Daoy (cell line): ENCODE measurements around the gene BLTP3A. TPM values are rescaled to one million over a fixed set of nuclear protein-coding genes. Genes with fewer than 3 reads are reported as not detected.
"Not testable (repeated sequence)": the region's sequence is repeated elsewhere in the genome, so short reads cannot be mapped to it uniquely, and the experiment has no call there.

ENCODE experiments used
- DNase-seq: peaks from one replicate; pipeline ENCODE4 v3.0.0-alpha.2; 2015; ENCODE audit warnings: low read depth
- total RNA-seq: library from RNA; depleted of rRNA; stranded (reverse); fragments of >200 nt; shearing (Covaris generic); gene quantifications from 2 replicates; pipeline ENCODE4 v1.2.3, GENCODE V29; 2014

Gene BLTP3A
- total RNA-seq, 1 experiment from 2014 or later = 6.2 TPM

DNA sequence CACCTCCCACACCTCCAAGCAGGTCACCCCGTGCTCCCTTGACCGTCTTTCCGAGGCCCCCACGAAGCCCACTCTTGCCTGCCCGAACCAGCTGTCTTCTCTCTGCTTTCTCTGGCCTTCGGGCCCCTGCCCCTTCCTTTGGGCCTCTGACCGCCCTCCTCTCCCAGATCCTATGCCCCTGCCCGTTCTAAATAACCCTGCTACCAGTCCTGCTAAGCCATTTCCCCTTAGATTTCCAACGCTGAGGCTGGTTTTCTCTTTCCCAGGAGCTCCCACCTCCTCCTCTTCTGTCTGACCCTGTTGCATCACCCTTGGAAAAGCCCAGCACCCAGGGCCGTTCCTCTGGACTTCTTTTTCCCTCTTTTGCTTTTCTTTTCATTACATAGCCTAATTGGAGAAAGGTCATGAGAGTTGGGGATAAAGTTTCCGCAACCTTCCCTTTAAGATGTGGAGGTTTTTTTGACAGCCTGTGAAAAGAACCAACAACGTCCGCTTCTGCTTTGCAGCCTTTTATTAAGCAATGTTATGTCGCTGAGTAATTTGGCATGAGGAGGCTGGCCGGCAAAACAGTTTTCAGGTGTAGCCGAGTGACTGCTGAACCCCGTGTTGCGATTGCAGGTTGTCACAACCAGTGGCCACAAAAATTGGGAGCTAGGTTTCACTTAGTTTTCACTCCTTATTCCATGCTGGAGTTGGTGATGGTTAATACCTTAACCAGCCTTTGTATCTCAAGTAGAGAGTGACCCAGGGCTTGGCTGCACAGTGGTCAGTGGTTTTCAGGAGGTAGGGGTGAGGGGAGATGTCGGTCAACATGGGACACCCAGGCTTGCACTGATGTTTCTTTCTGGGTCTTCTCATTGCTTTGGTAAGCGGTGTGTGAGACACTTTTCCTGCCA is 970 bp downstream of the BLTP3A start:
- DNase-seq = peak; percentile 57

DNA sequence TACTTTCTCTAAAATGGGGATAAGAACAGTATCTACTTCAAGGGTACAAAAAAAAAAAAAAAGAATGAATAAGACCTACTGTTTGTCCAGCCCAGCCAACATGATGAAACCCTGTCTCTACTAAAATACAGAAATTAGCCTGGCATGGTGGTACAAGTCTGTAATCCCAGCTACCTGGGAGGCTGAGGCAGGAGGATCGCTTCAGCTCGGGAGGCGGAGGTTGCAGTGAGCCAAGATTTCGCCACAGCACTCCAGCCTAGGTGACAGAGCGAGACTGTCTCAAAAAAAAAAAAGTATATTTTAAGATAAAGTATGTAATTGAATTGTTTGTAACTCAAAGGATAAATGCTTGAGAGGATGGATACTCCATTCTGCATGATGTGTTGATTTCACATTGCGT is 2.0 kb downstream of the BLTP3A start:
- no peak for DNase-seq

DNA sequence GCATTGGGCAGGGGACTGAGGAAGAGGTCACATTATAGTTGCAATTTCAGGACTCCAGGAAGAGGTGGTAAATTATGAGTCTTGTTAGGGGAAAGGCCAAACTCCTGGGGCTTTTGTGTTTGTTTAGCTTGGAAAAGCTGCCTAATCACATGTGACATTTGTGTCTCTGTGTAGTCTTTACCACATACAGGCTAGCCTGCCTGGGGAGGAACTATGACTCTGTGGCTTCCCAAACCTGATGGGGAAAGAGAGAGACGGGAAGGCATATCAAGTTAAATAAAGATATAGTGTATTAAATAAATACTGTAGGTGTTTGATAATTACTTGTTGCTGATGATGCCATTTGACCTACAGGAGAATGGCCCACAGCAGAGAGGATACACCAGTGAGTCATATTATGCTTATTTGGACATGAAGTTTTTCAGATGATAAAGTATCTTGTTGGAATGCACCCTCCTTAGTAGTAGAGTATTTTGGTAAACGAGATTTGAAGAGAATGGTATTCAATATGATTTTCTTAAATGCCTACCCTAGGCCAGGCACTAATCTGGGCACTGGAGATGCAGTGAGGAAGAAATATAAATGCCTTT is 4.0 kb downstream of the BLTP3A start:
- DNase-seq = peak; percentile 59

DNA sequence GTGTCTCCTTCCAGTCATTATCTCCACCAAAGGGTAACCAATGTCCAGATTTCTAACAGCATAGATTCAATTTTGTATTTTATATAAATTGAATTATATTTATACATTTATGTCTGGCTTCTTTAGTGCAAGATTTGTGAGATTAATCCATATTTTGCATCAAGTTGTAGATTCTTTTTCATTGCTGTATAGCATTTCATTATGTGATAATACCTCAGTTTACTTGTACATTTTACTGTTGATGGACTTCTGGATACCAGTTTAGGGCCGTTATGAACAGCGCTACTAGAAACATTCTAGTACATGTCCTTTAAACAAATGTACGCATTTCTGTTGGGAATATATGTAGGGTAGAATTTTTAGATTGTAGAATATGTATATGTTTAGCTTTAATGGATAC is 6.2 kb downstream of the BLTP3A start:
- DNase-seq = no peak

DNA sequence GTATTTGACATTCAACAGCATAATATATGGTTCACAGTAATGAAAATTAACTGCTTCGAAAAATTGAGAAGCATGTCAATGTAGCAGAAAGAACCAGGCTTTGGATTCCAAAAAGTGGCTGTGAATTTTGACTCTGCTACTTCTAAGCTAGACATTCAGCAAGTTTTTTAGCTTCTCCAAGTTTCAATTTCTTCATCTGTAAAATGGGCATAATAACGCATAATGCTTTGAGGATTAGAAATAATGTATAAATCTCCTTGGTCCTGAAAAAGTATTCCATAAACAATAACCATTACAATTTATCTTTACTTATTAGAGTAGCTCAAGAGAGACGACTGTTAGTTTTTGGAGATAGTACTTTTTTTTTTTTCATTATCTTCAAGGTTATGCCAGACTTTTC is 7.7 kb downstream of the BLTP3A start:
- no peak for DNase-seq

DNA sequence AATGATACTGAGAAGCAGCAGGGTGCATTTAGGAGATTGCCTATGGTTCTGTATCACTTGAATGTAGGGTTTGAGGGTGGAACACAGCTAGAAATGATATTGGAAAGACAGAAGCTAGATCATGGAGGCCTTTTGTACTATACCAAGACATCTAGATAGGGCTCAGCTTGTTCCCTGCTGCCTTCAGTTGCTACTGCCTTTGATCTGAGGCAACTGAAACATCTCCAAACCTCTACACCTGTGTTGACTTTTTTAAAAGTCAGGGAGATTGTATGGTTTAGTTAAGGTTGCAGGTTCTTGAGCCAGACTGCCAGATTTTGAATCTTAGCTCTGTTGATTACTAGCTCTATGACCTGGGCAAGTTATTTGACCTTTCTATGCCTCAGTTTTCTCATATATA is 12.7 kb downstream of the BLTP3A start:
- no peak for DNase-seq

DNA sequence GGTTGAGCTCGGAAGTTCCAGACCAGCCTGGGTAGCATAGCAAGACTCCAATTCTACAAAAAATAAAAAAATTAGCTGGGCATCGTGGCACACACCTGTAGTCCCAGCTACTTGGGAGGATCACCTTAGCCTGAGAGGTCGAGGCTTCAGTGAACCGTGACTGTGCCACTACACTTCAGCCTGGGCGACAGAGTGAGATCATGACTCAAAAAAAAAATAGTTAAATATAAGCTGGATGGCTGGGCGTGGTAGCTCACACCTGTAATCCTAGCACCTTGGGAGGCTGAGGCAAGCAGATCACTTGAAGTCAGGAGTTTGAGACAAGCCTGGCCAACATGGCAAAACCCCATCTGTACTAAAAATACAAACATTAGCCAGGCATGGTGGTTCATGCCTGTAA is 13.2 kb downstream of the BLTP3A start:
- not testable (repeated sequence) for DNase-seq

DNA sequence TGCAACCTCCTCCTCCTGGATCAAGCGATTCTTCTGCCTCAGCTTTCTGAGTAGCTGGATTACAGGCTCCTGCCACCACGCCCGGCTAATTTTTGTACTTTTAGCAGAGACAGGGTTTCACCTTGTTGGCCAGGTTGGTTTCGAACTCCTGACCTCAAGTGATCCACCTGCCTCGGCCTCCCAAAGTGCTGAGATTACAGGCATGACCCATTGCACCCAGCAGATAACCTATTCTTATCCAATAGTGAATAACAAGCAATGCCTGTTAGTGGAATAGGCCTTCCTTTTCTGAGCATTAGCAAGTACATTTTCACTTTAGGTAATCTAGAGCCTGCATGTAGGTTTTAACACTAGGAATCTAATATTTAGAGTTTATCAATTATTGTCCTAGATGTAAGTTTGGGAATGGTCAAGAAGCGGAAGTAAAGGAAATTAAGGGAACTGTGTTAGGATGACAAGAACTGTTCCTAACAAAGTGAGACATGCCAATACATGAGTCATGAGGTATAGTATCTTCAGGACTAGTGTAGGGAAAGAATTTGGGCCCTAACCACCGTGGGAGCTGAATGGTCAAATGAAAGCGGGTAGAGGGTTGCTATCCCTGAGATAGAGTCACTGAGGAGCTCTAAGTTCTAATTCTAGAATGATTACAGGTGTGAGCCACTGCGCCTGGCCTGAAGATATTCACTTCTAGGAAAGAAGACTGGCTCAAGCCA is 15.0 kb downstream of the BLTP3A start:
- DNase-seq = peak; percentile 60

DNA sequence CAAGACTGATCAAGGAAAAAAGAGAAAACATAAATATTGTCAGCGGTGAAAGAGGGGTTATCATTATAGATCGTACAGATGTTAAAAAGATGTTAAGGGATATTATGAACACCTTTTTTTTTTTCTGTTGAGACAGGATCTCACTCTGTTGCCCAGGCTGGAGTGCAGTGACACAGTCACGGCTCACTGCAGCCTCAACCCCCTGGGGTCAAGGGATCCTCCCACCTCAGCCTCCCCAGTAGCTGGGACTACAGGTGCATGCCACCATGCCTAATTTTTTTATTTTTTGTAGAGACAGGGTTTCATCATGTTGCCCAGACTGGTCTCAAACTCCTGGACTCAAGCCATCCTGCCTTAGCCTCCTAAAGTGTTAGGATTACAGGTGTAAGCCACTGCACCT is 16.6 kb downstream of the BLTP3A start:
- not testable (repeated sequence) for DNase-seq

DNA sequence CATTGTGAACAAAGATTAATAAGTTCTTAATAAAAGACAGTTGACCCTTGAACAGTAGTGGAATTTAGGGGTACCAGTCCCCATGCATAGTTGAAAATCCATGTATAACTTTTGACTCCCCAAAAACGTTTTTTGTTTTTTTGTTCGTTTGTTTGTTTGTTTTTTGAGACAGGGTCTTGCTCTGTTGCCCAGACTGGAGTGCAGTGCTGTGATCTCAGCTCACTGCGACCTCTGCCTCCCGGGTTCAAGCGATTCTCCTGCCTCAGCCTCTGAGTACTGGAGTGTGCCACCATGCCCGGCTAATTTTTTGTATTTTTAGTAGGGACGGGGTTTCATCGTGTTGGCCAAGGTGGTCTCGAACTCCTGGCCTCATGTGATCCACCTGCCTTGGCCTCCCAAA is 17.5 kb downstream of the BLTP3A start:
- not testable (repeated sequence) for DNase-seq

DNA sequence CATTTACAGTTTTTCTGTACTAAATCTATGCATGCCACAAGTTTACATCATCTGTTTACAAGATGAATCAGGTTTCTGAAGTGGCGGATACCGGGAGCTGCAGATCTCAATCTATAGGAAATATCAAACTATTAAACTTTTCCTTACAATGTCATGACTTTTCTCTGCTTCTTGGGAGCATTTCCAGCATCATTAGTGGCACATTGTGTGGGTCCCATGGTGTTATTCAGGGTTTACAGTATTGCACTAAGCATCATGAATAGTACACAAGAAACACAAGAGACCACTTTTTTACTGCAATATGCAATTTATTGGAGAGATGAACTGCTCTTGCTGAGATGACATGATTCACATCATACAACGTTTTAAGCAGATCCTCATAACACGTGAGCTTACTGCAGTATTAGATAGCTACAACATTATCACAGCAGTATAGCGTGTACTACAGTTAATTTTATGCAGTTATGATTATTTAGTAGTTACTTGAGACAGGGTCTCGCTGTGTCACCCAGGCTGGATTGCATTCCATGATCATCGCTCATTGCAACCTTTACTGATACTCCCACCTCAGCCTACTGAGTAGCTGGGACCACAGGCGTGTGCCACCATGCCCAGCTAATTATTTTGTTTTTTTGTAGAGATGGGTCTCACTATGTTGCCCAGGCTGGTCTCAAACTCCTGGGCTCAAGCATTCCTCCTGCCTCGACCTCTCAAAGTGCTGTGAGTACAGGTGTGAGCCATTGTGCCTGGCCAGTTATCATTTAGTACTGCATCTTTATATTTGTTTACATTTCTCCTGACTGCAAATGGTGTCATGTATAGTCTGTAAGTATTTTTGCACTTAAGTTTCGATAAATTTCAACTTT is 18.4 kb downstream of the BLTP3A start:
- DNase-seq = peak; percentile 77

DNA sequence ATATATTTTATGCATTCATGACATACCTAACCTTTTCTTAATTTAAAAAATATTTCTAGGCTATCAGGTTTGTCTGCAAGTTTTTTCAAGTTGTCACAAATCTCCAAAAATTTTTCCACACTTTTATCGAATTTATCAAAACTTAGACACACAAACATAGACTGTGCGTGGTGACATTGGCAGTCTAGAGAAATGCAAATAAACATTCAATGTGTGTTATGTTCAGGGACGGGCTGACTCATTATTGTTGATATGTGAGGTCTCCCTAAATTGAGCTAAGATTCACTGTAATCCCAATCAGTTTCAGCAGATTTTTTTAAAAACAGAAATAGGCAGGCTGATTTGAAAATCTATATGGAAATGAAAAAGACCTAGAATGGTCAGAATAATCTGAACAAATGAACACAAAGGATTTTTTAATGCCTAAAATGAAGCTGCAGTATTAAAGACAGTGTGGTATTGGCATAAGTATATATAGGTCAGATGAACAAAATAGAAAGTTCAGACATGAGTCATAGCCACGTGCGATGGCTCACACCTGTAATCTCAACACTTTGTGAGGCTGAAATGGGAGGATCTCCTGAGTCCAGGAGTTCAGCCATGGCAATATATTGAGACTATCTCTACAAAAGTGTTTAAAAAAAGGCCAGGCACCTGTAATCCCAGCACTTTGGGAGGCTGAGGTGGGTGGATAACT is 19.2 kb downstream of the BLTP3A start:
- DNase-seq = peak; percentile 36

DNA sequence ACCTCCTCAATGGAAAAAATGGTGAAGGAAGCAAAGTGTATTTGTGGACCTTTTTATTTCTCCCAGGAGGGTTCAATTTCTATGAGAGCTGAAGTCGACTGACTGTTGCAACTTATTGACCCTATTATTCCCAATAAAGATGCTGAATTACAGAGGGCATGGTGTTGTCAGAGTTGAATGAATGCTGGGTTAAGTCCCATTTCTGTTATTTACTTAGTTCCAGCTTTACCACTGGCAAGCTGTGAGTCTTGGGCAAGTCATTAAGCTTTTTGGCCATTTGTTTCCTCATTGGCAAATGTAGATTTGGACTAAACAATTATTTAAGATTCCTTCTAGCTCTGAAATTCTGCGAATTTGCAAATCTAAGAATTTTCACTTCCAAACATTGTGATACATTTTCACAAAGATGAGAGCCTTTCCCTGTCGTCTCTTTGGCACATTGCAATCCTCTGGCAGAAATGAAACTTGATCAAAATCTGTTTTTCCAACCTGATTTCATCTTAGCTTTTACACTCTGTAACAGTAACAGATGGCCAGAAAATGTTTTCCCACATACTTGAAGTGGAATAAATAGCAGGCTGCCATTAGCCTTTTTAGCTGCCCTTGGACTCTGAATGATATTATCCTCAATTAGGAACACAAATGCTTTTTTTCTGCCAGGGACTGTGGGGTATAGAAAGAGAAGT is 21.3 kb downstream of the BLTP3A start:
- no peak for DNase-seq

DNA sequence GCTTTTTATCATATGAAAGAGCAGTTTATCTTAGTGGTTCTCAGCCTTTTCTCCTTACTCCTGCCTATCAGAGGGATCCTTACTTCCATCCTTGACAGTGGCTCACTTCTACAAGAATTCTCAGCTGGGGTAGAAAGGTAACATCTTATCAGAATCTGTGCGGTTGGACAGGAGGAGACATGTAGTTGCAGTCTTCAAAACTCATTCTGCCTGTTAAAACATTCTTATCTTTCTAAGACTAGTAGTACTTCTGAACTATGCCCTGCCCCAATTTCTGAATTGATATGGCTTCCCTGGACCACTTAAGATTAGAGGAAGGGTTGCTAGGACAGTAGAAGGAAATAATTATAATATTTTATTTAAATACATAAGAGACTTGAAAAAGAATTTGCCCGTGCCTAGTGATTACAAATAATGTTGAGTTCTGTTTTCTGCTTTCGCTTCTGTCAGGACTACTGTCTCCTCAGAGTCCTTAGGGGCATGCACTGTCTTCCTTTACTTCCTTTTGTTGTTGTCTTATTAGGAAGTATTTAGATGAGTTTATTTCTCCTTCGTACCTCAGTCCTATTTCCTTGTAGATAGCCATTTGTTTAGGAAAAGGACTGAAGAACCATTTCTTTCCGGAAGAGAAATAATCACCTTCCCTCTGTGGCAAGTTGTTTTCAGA is 24.9 kb downstream of the BLTP3A start:
- DNase-seq = no peak

DNA sequence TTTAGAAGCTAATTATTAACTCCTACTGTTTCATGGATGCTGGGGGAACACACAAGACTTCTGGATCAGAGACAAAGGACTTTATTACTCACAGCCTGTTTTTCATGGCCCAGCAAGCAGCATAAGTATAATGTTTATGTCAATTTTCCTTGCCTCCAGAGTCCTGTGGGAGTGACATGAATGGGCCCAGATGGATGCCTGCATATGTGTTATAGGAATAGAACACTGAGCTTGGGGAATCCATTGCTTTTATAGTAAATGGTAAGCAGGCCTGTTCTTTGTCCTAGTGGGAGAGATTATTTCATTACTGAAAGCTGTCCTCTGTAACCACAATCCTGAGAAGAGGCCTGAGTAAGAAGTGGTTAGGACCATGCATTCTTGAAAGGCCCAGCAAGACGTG is 25.6 kb downstream of the BLTP3A start:
- DNase-seq = no peak

DNA sequence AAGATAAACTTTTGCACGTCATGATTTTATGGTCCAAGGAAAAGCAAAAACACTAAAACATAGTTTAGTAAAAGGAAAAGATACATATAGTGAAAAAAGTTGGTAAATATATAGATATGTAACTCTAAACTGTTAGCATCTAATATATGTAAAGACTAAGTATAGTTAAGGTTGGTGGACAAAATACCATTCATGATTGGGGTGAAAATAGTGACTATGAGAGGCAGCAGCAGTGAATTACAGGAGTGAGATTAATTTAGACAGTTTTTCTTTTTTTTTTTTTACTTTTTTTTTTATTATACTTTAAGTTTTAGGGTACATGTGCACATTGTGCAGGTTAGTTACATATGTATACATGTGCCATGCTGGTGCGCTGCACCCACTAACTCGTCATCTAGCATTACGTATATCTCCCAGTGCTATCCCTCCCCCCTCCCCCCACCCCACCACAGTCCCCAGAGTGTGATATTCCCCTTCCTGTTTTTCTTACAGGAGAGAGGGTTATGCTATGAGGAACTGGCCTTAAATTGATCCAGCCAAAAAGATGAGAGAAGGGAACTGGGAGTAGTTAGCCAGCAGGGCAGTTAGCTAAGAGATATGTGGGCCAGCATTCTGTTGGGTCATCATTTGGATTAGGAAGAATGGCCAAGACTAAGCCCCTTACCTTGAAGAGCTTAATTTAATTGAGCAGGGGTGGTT is 27.1 kb downstream of the BLTP3A start:
- not testable (repeated sequence) for DNase-seq

DNA sequence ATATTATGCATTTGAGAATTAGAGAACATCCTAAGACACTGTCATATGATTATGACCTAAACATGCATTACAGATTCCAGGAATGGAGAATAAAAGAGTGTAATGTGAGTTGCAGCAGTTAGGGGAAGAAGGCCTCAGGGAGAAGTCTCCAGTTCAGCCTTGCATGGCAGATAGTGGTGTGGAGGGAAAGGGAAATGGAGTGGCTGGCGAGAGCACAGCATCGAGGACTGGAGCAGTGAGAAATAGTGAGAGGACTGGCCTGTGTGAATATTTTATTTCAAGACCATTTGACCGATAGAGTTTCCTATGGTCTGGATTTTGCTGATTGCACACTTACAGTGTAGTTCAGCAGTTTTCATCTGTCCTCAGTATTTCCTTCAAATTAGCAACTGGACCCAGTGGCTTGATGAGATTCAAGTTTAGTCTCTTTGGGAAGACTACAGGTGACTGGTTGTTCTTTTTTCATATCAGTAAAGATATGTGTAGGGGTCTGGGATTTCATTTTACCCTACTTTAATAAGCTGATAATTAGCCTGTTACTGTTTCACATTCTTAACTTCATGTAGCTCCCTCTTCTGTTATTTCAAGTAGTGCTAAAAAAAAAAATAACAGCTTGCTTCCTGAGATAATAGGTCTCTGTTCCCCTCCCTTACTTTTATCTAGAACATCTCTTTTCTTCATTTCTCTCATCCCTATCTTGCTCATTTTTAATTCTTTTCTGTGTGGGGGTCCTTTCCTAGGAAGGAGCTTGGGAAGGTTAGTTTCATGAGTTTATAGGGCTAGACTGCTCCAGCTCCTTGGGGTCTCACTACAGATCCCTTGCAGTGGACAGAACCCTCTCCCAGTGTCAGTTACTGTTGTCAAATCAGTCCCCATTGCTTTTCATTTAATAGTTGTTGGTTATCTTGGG is 27.9 kb downstream of the BLTP3A start:
- no peak for DNase-seq

DNA sequence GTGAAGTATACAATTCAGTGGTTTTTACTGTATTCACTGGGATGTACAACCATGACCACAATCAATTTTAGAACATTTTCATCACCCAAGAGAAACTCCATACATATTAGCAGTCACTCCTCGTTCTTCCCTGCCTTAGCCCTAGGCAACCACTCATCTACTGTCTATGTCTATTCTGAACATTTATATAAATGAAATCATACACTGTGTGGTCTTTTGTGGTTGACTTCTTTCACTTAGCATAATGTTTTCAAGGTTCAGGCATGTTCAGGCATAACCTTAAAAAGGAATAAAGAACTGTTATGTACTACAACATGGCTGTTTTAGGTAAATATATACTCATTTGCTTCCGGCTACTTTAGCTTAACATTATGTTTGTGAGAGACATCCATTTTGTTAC is 37.3 kb downstream of the BLTP3A start:
- no peak for DNase-seq
